Esophagus mucosa (tissue), 1 donor: Measurements from ENCODE around the gene CASQ1. TPM values are rescaled to one million over a fixed set of nuclear protein-coding genes. Genes with fewer than 3 reads are reported as not detected.
A peak's percentile ranks its signal among the peaks of the same experiment; 100 is the strongest.

Experiments
- ATAC-seq: fragments of 200-7000 bp; cut with Tn5 transposase; one replicate; pipeline ENCODE4 v1.9.1; 2020
- total RNA-seq: library from RNA; stranded (reverse); gene quantifications from one replicate; pipeline ENCODE4 v1.2.4, GENCODE V29; 2023
- donor health status: DM: yes; HTN: yes; CAD: no.

Gene CASQ1
- total RNA-seq, 1 donor from 2014 or later, result 0.28 TPM

GRCh38 chr1:160205242-160206035, 15.1 kb downstream of the CASQ1 start, which contains the start of gene PEA15:
TSS of gene PEA15 (plus strand) at chr1:160205384. CDS start at chr1:160211545, 6,161 bp downstream.
- ATAC-seq, result peak; percentile 78

DNA sequence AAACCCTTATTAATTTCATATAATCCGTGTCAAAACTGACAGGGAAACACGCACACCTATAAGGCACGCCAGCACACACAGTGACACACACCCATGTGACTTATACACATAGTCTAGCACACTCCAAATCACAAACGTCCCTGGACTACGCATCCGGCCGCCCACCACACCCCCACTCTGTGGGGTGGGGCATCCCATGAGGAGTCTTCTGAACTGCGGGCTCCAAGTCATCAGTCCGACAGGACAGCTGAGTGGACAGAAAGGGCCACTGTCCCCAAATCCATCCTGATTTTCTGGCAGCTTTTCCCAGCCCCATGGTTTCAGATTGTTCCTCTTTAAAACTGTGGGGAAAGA, 15.6 kb downstream of the CASQ1 start:
- ATAC-seq, result peak; percentile 85

- ATAC-seq, result no peak
These were observed 16.2 kb downstream of the CASQ1 start for GRCh38 chr1:160206421-160207117.

GRCh38 chr1:160207118-160207650, 16.8 kb downstream of the CASQ1 start:
- no peak for ATAC-seq

DNA sequence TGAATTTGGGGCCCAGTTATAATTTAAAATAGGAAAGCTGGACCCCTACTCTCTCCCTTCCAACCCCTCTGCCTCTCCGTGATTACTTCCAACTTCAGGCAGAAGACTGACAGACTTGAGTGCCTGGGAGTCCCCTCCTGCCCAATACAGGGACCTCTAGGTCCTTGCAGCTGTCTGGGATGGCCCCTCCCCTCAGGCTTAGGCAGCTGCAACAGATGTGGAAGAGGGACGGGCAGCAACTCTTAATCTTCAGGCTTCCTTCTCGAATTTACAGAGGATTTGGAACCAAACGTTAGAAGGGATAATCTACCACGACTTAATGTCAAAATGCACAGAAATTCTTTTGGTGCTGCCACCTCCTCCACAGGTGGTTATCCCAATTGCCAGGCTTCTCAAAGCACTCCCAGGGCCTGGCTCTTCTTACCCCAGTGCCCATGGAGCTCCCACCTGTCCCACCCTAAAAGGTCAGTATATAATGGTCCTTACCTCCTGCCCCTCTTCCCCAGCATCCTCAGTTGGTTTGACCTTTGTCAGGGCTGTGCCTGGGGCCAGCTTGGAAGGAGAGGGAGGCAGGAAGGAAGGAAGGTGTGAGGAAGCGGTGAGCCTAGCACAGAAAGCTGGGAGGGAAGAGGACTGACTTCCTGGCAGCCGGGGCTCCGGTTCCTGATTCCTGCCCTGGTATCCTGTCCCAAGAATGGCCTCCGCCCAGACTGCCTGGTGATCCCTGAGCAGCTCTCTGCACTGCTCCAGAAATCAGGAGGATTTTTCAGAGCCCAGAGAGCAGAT, 17.6 kb downstream of the CASQ1 start:
- no peak for ATAC-seq

DNA sequence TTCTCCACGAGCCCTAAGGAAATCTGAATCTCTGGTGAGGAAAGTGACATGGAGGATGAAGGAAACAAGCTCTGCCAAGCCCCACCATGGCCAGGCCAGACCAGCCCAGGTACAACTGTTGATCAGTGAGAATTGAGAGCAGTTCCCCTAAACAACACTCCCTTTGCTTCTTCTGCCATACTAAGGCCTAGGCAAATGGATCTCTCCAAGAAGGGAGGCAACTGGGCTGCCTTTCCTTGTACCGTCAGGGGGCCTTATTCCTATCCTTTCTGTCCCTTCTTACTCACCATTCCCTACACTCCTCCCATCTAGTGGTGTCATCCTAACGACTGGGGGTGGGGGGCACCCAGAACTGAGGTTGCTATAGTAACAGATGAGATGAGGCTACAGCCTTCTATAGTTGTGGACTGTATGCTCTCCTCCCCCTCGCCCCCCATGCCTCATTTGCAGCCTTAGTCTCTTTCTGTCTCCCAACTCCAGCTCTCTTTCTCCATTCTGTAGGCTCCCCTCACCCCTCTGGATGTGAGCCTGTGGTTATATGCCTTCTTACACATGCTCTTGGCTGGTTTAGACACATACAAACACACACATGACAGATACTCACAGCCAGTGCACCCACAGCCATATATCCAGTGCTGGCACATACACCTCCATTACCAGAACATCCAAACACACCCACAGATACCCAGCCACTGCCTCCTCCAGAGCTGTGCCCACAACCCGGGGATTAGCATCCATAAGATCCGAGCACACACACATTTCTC, 18.4 kb downstream of the CASQ1 start:
- no peak for ATAC-seq

GRCh38 chr1:160209321-160210046, 19.1 kb downstream of the CASQ1 start:
- ATAC-seq, result no peak

DNA sequence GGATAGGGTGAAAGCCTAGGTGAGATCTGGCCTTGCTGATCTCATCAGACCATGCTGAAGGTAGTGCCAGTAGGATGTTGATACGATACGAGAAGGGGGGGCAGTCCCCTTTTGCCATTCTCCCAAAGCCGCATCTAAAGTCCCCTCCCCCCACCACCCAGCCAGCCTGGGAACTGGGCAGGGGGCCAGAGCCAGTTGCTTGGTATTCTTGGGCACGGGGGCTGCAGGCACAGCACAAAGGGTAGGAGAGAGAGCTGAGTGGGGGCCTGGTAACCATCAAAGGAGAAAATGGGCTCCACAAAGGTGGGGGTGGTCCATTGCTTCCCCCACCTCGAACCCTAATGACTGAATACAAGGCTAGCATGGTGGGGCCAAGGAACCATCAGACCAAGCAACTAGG, 20.2 kb downstream of the CASQ1 start:
- ATAC-seq, result no peak

DNA sequence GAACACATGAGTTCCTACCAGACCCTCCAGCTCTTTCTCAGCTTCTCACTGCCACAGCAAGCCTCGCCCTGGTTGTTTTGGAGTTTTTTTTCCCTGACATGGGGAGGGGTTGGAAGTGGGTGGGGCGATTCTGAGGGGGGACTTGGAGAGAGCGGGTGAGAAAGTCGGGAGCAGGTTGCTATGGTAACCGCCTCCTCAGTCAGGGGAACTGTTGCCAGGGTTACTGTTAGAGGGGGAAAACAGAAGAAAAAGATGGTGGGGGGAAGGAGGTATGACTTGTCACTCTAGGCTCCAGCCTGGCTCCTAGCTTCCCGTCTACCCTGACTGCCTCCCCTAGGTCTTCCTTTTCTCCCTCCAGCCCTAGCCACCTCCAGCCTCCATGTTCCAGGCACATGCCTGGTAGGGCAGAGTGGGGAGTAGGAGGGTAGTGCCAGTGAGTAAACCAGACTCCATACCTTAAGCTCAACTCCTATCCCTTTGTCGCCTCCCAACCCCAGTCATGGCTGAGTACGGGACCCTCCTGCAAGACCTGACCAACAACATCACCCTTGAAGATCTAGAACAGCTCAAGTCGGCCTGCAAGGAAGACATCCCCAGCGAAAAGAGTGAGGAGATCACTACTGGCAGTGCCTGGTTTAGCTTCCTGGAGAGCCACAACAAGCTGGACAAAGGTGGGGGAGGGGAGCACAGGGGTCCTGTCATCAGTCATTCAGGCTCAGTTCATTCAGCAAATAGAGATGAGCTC, 20.8 kb downstream of the CASQ1 start:
- no peak for ATAC-seq

DNA sequence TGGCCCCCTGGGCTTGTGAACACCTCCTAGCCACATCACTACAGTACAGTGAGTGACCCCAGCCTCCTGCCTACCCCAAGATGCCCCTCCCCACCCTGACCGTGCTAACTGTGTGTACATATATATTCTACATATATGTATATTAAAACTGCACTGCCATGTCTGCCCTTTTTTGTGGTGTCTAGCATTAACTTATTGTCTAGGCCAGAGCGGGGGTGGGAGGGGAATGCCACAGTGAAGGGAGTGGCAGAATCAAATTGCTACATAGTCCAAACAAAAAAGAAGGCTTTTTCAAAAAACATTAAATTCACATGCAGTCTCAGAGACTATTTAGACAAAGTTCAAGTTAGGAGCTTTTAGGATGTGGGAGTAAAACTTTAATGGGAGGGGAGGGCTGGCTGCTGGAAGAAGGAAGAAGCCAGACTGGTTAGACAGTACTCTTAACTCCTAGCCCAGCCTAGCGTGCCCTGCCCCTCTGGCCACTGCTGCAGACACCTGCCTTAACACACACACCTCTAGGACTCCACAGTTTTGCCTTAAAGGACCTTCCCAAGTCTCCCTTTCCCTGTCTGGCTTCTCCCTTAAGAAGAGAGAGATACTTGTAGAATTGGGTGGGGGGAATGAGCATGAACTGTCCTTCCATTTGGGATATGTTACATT, 24.2 kb downstream of the CASQ1 start:
- ATAC-seq, result peak; percentile 81

GRCh38 chr1:160216301-160216700, 25.9 kb downstream of the CASQ1 start:
- no peak for ATAC-seq

DNA sequence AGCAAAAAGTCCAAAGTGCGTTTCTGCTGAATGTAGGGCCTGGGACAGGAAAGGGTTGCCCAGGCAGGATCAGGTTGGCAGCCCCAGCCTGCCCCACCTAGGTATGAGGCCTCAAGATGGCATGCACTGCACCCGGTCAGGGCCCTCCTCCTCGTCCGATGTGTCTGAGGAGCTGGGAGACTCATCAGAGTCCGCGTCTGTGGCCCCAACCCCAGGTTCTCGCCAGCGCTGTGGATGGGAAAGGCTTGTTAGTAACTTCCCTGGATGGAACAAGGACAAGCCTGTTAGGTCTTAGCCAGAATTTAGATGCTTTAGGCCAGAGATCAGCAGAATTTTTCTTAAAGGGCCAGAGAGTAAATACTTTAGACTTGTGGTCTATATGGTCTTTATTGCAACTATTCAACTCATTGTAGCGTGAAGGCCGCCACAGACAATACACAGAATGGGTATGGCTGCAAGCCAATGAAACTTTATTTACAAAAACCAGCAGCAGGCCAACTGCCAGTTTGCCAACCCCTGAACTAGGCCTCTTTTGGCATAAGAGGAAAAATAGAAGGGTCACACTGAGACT, 27.2 kb downstream of the CASQ1 start:
- ATAC-seq, result peak; percentile 88

GRCh38 chr1:160219062-160219929, 28.9 kb downstream of the CASQ1 start:
- ATAC-seq, result no peak

DNA sequence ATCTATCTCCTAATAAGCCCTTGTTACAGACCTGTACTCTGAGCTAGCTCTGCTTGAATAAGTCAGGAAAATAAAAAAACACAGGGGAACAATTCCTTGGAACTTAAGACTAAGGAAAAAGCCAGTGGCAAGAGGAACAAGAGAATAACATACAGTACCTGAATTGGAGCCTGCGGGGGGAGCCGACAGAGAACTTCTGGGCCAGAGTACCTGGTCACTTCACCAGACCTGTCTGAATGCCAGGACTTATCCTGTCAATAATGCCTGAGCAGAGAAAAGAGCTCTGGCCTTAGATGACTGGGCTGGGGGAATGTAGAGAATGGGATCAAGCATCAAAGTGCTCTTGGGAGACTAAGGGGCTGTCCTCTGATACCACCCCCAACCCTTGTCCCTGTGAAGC, 29.9 kb downstream of the CASQ1 start:
- no peak for ATAC-seq

GRCh38 chr1:160221089-160221488, 30.7 kb downstream of the CASQ1 start:
- ATAC-seq, result no peak

DNA sequence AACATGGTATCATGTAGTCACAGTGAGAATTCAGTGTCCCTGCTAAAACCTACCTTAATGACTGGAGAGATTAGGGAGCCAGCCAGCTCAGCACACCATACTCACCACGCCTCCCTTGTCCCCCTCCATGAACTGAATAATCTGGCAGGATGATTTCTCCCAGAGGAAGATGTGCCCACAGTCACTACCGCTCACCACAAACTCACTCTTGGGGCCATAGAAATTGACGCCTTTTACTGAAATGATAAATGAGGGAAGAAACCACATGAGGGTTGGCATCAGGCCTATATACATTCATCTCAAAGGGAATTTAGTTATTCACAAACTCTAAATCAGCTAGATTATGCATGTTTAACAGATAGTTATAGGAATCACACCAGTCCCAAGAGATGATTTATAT, 32.2 kb downstream of the CASQ1 start:
- no peak for ATAC-seq

DNA sequence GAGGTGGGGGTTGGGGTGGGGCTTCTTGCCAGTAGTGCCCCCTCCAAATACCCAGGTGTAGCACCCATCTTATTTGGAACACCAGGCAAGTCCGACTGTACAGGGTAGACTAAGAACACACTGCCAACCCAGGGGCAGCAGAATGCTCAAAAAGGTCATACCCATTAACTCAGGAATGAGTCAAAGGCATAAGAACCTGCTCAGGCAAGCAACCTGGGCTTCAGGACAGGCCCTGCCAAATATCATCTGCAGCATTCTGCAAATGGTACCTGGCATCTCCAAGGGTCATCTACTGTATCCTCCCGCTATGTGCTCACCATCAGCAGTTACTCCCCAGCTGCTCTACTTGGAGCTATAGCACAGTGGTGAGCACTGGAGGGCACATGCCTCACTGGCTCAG, 34.2 kb downstream of the CASQ1 start:
- ATAC-seq, result peak; percentile 53

DNA sequence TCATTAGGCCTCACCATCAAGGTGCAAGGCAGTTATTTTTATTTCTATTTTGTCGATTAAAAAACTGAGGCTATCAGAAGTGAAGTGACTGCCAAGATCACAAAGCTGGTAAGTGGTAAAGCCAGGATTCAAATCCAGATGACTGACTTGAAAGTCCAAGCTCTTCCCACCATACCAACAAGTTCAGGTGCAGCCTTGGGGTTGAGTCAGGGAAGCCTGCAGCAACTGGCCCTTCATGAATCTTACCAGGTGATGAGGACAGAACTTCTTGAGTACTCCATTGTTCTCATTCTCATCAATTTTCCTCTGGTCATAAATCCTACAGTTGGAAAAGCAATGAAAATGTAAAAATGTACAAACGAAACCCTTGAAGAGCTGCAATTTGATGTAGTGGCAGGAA, 35.0 kb downstream of the CASQ1 start:
- ATAC-seq, result no peak

- ATAC-seq, result no peak
These were observed 36.2 kb downstream of the CASQ1 start for GRCh38 chr1:160226623-160227022.
